GM21737 (cell line): ENCODE measurements around the gene TGDS.
"Not testable (repeated sequence)": the region's sequence is repeated elsewhere in the genome, so short reads cannot be mapped to it uniquely, and the experiment has no call there.

Experiments
- ATAC-seq: cut with Tn5 transposase; IDR thresholded peaks from one replicate; pipeline ENCODE4 v1.9.1; 2021; ENCODE audit warnings: mild to moderate bottlenecking, moderate library complexity; ENCODE audit not compliant: unreplicated experiment

TGDS gene

DNA sequence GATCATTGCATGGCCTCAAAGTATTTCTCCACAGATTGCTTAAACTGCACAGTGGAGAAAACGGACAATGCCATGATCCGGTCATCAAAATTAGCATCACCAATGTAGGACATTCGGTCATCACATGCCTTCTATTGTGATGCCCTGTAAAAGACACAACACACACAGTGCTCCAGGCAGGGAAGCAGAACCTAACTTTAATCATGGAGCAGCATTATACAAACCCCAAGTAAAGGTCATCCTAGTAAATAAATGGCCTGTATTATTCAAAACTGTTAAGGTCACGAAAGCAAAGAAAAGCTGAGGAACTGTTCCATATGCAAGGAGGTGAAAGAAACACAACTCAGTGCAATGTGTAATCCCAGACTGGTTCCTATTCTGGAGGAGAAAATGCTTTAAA, 42.2 kb downstream of the TGDS start:
- no peak for ATAC-seq

DNA sequence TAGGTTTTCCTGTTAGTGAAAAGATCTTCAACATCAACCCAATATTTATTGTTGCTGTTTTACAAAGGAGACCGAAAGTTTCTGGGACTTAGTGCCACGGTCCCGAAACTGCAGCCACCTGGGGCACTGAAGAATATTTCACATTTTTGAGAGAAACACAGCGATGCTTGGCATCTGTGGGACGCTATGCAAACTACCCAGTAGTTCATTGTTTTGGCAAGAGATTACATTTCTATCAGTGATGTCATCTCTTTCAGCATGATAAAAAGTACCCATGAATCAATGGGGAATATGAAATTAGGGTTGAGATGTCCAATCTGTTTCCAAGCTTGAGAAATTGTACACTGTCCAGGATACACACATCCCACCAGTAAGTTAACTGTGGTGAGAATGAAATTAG, 43.9 kb downstream of the TGDS start:
- ATAC-seq, result no peak

DNA sequence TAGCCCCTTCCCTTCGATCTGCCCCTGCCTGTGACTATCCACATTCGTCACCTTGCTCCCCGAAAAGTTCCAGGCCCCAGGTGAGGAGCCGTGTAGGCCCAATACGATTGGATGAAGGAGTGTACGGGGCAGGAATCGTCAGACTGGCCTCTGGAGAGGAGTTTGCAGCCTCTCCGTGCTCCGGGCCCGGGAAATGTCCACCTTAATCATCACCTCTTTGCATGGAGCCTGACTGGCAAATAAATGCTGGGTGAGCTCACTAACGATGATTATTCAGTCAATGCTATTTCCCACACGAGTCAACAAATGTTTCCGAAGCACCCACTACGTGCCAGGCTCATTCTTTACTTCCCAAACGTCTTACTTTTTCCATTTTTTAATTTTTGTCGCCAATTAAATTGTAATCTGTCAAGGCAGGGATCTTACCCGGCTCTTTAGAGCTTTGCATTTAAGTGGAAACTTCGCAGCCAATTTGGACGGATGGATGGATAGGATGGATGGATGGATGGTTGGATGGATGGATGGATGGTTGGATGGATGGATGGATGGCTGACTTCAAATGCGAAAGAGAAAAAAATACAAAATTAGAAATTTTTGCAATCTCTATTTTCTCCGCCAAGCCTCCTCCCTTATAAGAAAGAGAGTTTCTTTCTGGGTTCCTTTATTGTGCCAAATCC, 45.8 kb downstream of the TGDS start:
- ATAC-seq, result peak; percentile 15

DNA sequence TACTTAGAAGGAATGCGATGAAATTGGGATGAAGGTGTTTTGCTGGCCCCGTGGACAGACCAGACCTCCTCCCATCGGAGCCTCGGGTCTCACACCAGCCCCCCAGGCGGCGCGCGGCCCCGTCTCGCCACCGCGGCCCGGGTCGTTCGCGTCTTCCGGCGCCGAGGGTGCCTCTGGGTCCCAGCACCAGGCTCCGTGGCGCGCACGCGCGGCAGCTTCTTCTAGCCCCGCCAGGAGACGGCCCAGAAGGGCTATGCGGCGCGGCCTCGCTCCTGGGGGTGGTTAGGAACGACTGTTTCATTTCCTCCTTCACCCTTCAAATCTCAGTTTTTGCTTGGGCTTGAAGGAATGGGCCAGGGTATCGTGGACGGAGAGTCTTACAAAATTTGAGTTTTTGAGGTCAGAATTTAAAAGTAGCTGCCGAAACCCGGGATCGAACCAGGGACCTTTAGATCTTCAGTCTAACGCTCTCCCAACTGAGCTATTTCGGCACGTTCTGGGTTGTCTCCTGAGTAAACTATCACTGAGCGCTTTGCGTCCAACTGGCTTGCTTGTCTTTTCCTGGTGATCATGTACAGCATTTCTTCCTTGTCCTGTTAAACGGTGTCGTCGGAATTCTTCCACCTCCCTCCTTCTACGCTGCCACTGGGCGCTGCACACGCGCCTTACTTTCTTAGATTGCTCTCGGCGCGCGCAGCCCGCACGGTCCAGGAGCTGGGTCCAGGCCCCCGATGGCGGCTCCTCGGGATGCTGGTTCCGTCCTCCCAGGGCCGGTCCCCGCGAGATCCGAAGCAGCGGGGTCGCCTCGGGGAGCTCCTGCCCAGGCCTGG, 46.5 kb downstream of the TGDS start:
- peak; percentile 88 for ATAC-seq

DNA sequence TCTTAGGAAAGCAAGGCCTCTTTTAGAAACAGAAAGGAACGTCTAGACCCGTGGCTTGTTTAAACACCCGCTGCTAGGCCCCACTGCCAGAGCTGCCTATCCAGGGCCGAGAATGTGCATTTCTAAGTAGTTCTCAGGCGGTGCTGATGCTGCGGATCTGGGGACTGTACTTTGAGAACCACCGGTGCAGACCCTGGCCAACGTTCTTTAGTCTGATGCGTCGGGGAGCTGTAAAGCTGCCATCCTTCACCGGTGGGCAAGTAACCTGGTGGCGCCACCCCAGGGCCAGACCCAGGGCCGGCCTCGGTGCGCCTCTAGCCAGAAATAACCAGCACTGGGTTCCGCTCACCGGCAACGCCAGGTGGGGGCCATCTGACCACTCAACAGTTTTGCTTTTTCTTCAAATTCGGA, 47.1 kb downstream of the TGDS start:
- peak; percentile 66 for ATAC-seq

DNA sequence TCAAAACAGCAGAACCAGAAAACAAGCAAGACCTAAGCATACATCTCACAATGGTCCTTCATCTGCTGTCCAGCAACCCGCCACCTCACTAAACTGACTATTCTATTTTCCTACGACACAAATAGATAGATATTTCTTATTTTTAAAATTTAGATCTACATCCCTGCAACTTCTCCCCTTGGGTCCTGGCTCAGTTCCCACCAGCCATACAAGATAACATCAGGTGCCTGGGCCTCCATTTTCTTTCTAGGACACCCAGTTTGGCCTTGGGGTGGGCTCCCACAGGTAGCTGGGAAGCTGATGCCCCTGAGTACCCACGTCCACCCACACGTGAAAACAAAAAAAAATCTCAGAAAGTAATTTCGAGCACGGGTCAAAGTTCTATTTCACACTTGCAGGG, 47.6 kb downstream of the TGDS start:
- no peak for ATAC-seq

DNA sequence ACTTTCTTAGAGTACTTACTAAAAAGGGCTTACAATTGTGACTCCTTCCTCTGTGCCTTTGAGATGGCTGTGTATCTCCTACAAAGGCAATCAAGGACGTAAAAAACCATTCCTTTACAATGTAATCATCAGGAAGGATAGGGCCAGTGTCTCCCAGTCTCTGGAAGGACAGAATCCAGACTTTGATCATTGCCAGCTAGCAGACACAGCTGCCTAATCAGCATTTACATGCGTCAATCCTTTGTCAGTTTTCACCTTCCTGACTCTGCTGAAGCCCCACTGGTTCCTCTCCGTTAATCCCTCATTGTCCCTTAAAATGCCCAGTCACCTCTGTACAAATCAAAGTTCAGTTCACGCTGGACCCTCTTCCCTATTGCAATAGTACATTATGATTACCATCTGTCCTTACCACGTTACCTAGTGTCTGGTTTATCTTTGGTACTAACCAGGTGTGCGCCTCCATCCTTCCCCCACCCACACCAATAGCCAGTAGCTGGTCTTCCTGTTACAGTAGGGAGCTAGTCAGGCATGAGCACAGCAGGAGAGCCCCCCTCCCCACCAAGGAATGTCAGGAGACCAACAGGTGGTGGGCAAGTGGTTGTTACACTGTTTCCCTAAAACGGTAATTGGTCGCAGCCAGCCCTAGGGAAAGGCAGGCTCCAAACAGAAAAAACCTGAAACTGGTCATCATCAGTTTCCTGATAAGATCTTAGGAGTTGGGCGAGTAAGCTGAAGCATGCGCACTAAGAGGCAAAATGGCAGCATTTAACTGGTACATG, 49.7 kb downstream of the TGDS start:
- no peak for ATAC-seq

DNA sequence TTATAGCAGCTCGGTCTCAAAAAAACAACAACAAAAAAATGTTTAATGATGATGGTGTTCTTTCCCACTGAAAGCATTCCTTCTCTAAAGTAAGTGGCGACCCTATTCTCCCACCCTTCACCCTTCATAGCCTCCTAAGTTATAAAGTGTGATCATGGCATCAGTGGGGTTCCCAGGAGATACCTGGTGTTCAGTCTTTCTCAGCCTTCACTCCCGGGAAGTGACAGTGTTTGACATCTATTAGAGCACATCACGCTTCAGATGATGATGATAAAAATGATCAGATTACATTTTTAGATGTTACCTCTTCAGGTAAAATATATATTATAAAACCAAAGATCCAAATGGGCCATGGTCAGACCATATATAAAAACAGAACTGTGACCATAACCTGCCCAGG, 51.0 kb downstream of the TGDS start:
- no peak for ATAC-seq

DNA sequence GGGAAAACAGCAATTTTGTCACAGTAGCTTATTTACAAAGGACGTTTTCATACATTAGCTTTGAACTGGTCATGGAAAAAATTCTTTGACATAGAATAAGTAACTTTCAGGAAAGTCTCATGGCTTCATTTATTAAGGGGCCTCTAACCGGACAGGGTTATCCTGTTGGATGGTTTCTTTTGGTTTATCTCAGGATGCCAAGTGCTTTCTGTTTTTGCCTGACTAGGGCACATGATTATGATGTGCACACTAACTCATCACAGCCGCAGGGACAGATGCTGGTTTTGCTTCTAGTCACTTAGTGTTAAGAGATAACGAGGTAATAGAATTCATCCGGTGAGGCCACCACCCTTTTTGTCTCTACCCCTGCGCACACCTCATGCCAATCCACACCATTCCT, 53.0 kb downstream of the TGDS start:
- ATAC-seq, result no peak

DNA sequence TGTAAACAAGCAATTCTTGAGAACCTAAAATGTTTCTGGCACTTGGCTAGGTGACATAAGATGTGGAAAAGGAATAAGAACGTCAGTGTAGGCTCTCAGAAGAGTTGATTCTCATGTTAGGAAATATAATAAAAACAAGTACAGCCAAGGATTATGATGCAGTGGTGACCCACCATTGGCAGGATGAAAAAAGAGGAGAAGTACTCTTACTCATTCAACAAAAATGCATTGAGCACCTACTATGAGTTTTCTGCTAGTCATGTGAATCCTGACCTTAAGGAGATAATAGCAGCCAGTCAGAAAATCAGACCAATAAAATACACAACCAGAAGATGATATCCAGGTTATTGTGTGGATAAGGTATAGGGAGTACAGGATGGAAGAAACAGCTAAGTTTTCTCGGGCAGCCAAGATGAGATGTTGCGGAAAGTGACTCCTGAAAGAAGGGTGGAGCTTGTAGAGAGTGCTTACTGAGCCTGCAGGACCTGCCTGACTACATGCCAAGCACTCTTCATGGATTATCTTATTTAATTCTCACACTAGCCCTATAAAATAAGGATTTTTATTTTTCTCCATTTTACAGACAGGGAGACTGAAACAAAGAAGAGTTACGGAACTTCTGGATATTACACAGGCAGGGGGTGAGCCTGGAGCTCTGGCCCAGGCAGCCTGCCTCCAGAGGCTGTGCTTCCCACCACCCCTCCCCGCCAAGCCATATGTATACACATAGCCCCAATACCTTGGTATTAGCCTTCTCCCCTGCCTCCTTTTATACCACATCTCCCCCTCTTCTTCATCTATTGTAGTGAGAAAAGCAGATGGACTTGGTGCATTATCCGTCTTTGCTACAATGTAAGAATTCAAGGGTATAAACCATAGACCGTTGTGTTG, 58.0 kb downstream of the TGDS start:
- ATAC-seq, result no peak

DNA sequence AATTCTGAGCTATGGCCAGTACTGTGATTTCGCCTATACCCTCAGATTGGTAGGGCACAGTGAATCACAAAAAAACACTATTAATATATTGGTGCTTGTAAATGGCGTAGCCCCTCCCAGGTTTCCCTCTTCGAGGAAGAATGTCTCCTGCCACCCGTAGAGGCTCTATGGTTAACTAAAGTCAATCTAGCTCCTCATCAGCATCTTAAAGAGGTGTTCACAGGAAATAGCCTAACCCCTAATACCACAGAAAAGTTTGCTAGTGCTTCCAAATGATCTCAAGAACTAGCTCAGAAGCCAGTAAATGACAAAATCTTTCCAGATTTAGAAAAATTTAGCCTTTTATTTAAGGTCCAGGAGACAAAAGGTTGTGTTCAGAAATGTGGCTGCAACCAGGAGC, 60.2 kb downstream of the TGDS start:
- no peak for ATAC-seq

DNA sequence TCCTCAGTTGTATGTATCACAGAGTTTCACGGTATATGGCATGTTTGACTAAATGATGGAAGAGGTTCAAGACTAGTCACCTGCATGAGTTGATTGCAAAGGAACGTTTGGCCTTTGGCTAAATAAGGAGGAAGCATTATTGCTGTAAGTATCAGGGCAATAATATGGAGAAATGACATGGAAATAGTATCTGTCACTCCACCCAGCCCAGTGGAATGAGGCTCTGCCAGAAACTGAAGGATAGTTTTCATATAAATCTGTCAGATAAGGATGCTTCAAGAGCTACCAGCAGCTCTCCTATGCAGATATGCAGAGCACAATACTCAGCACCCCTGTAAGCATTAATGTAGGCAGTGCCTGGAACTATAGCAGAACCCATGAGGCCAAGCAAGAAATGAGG, 60.7 kb downstream of the TGDS start:
- ATAC-seq, result no peak

DNA sequence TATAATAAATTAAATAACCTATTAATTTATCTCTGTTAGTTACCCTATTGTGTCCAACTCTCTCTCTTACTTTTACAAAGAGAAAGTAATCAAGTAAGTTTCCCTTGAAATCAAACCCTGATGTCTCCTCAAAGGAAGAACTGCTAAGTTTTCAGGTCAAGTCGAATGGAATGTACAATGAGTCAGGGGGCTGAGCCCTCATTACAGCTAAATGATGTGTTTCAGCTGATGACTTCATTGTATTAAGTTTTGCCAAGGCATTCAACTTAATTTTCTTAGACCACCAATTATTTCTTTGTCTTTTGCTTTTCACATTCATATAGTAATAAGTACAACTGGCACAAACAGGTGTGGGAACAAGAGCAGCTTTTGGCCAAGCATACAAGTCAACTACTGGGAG, 61.8 kb downstream of the TGDS start:
- ATAC-seq, result no peak

DNA sequence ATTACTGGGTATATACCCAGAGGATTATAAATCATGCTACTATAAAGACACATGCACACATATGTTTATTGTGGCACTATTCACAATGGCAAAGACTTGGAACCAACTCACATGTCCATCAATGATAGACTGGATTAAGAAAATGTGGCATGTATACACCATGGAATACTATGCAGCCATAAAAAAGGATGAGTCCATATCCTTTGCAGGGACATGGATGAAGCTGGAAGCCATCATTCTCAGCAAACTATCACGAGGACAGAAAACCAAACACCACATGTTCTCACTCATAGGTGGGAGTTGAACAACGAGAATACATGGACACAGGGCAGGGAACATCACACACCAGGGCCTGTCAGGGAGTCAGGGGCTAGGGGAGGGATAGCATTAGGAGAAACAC, 63.7 kb downstream of the TGDS start:
- not testable (repeated sequence) for ATAC-seq

DNA sequence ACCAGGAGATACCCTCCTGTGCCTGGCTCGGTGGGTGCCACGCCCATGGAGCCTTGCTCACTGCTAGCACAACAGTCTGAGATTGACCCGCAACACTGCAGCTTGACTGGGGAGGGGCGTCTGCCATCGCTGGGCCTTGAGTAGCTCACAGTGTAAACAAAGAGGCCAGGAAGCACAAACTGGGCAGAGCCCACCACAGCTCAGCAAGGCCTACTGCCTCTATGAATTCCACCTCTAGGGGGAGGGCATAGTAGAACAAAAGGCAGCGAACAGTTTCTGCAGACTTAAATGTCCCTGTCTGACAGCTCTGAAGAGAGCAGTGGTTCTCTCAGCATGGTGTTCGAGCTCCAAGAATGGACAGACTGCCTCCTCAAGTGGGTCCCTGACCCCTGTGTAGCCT, 69.0 kb downstream of the TGDS start:
- not testable (repeated sequence) for ATAC-seq

DNA sequence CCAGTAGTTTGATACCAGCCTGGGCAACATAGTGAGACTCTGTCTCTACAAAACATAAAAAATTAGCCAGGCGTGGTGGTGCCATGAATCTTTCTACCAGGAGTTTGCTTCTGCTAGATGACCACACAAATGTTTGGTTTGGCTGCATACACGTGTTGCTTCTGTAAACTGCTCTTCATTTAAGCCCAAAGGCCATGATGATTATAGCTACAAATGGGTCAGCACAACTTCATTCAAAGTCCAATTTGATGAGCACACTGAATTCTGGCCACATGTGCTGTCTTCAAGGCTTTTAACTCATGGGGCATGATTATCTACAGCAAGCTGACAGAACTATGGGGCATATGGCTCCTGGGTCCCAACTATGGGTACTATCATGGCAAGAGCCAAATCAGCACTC, 70.2 kb downstream of the TGDS start:
- no peak for ATAC-seq

DNA sequence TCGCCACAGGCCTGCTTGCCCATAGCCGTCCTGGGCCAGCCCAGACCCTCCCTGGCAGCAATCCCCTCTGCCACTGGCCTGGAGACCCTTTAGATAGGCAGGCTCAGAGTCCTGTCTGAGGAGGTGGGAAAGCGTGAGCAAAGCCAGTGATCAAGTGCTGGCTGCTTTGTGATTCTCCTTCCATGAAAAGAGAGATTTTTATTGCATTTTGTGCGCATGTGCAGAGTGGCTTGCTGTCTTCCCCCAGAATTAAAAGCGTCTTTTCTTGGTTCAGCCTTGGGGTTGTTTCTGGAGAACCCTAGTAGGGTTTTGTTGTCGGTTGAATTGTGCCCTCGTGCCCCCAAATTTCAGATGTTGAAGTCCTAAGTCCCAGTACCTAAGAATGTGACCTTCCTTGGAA, 71.5 kb downstream of the TGDS start:
- ATAC-seq, result no peak
